H1 (cell line): Measurements from ENCODE around the gene PGK1. TPM values are rescaled to one million over a fixed set of nuclear protein-coding genes. Genes with fewer than 3 reads are reported as not detected.

Source experiments
- CBX8 ChIP-seq: fragments of 300-800, 300-1000 bp; sonication (generic); IDR thresholded peaks from 2 replicates; pipeline ENCODE4 v1.7.1; 2016; ENCODE audit warnings: low read depth, low read length, borderline replicate concordance
- CHD7 ChIP-seq: fragments of 300-600 bp; sonication (generic); IDR thresholded peaks from 2 replicates; pipeline ENCODE4 v1.7.1; 2012; ENCODE audit warnings: low read length, moderate library complexity, mild to moderate bottlenecking, inconsistent platforms; ENCODE audit not compliant: insufficient replicate concordance
- CREB1 ChIP-seq: IDR thresholded peaks from 2 replicates; pipeline ENCODE4 v1.6.1; 2012; ENCODE audit warnings: inconsistent platforms
- CTBP2 ChIP-seq: IDR thresholded peaks from 2 replicates; pipeline ENCODE4 v1.7.0; 2011; ENCODE audit warnings: borderline replicate concordance, mild to moderate bottlenecking, moderate library complexity, mixed read lengths, low read length; ENCODE audit not compliant: insufficient read depth, insufficient read length
- NRF1 ChIP-seq: IDR thresholded peaks from 2 replicates; pipeline ENCODE4 v1.6.1; 2011; ENCODE audit warnings: mild to moderate bottlenecking, low read depth, low read length, improper control_type of control experiment
- RAD21 ChIP-seq, 2 experiments: IDR thresholded peaks in 1 of 2; conservative IDR thresholded peaks in 1 of 2; 2 replicates each; pipeline ENCODE4 v1.6.1; 2011; ENCODE audit warnings: low read depth in 2 of 2, low read length in 2 of 2, improper control_type of control experiment in 1 of 2, inconsistent platforms in 1 of 2, mild to moderate bottlenecking in 1 of 2, moderate library complexity in 1 of 2
- RNF2 ChIP-seq: fragments of 200-900, 300-1000 bp; sonication (generic); IDR thresholded peaks from 2 replicates; pipeline ENCODE4 v1.7.1; 2016; ENCODE audit warnings: borderline replicate concordance, low read depth, mild to moderate bottlenecking, antibody characterized with exemption, low read length; ENCODE audit not compliant: poor library complexity, severe bottlenecking; ENCODE audit errors: missing control alignments
- SAP30 ChIP-seq: fragments of 300-600 bp; sonication (generic); IDR thresholded peaks from 2 replicates; pipeline ENCODE4 v1.7.1; 2012; ENCODE audit warnings: low read length, moderate library complexity, mild to moderate bottlenecking, inconsistent platforms; ENCODE audit not compliant: insufficient read depth, insufficient replicate concordance
- polyA plus RNA-seq, 7 experiments: library from polyadenylated mRNA; depleted of rRNA in 3 of 7; stranded (reverse) in 5 of 7; unstranded in 2 of 7; fragments of >200 nt in 5 of 7; fragments of 200-250 nt in 2 of 7; gene quantifications; 1 replicate in 5 of 7; 2 replicates in 1 of 7; 4 replicates in 1 of 7; pipeline versions ENCODE4 v1.2.1 to v1.2.3, GENCODE V29; 2011 to 2013; ENCODE audit warnings: missing spikeins in 2 of 7, mixed read lengths in 2 of 7
- total RNA-seq: library from RNA; stranded (reverse); fragmentation: NEBNext Ultra II Directional; extraction: Animal tissue kit (Norgen Biotek cat#: 25700); gene quantifications from 2 replicates; pipeline ENCODE4 v1.2.1, GENCODE V29; 2021

Gene PGK1
- total and polyA plus RNA-seq, 2 of the 8 experiments (the other 6 are each of a cell fraction or from before 2014, with no cell fraction given): 328 to 427 TPM

- TF ChIP-seq CHD7 (no peak), CBX8 (no peak), RAD21 (IDR thresholded peaks at IDR 0.05 in 1 of 2, conservative IDR thresholded peaks at IDR 0.05 in 1 of 2; ENCODE audit: low read depth in 2 of 2, low read length in 2 of 2) (no peak; a peak in 1 of 4 replicates), CREB1 (no peak), NRF1 (no peak), RNF2 (no peak), CTBP2 (no peak), SAP30 (no peak)
These were observed 35.4 kb downstream of the PGK1 start, which contains the start of gene TAF9B (continued) for GRCh38 chrX:78139160-78140123.
